Breast epithelium (tissue), 3 donors: Measurements from ENCODE around the gene GNAI3.

ENCODE experiments used
- CTCF ChIP-seq, 3 donors: fragments of 450-650 bp; IDR thresholded peaks; one replicate each; pipeline ENCODE4 v1.5.1; 2016 to 2017; ENCODE audit warnings: antibody characterized with exemption in 3 of 3, mild to moderate bottlenecking in 3 of 3, moderate library complexity in 3 of 3
- POLR2A ChIP-seq: fragments of 450-650 bp; IDR thresholded peaks from one replicate; pipeline ENCODE4 v1.6.1; 2016; ENCODE audit warnings: antibody characterized with exemption, mild to moderate bottlenecking, moderate library complexity
- POLR2AphosphoS5 ChIP-seq, 3 donors: sonication (generic); formaldehyde crosslinking; IDR thresholded peaks; one replicate each; pipeline ENCODE4 v1.6.1; 2017; ENCODE audit warnings: antibody characterized with exemption in 3 of 3

DNA sequence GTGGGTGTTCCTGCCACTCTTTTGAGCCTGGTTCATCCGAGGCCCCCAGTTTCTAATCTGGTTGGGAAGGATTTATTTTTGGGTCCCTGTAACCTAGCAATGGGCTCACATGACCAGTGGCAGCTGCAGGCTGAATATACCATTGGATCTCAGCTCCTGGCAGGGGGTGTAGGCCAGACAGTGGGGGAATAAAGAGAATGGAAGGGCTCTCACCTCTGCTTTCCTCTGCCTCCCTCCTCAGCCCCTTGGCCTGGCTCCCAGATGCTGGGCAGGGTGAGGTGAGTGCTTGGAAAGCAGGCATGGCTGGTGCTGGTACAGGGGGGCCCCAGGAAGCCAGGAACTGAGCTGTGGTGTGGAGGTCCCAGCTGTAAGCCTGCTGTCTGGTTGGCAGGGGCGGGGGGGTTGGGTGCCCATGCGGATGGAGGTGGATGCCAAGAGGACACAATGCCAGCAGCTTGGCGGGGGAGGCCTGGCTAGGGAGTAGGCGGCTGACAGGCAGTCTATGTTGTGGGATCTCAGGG lies 12.4 kb upstream of the GNAI3 start:
- TF ChIP-seq POLR2A (no peak), CTCF (IDR thresholded peaks at IDR 0.05) (no peak), POLR2AphosphoS5 (IDR thresholded peaks at IDR 0.05) (no peak)
